SH-SY5Y (cell line): ENCODE measurements around the gene MCTP2.

Experiments
- GATA2 ChIP-seq: IDR thresholded peaks from 2 replicates; pipeline ENCODE4 v1.6.1; 2011; ENCODE audit warnings: mild to moderate bottlenecking, low read depth, low read length
- GATA3 ChIP-seq: IDR thresholded peaks from 2 replicates; pipeline ENCODE4 v1.6.1; 2011; ENCODE audit warnings: low read depth, mild to moderate bottlenecking, low read length, moderate library complexity

DNA sequence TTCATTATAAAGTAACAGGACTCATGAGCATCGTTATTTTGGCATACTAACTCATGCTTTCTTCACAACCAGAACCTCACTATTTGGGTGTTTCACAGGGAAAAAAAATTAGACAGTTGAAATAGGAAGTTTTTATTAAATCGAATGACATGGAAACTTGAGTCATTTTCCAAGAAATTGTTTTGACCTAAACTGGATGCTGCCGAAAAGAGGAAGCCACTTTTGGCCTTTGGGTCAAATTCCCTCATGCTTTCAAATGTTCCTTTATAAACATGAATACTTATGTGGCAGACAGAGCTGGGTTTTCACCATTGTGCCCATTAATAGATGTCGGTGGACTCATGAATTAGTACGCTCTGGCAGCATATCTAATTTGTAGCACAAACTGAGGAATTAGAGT lies 224.9 kb downstream of the MCTP2 start:
- no peak for TF ChIP-seq GATA2
- no peak for TF ChIP-seq GATA3
